ENCODE data around the gene TMEM236.

DNA sequence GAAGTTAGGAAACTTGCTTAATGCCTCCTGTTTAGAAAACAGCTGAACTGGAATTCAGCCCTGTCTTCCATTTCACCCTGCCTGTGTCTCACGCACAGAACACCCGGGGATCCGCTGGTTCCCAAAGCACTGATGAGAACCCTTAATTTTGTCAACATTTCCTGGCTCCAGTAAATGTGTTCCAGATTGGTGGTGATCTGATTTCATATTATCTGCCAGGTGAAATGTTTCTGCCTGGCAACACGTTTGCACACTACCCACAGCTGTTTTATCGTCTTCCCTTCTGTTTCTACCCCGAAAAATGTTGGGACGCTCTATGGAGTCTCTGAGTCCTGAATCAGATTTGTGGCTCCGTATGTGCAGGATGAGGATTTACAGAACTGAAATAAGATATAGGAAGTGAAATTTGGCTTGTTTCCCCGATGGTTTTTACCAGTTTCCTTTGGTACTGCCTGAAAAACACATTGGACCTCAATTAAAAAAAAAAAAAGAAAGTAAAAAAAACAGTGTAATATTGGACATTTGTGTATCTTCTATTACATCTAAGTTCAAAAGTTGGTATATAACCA is 86.2 kb downstream of the TMEM236 start:
- TF ChIP-seq EZH2 (IDR thresholded peaks at IDR 0.05; ENCODE audit: low read depth), result no peak
- TF ChIP-seq, protein P1, sequence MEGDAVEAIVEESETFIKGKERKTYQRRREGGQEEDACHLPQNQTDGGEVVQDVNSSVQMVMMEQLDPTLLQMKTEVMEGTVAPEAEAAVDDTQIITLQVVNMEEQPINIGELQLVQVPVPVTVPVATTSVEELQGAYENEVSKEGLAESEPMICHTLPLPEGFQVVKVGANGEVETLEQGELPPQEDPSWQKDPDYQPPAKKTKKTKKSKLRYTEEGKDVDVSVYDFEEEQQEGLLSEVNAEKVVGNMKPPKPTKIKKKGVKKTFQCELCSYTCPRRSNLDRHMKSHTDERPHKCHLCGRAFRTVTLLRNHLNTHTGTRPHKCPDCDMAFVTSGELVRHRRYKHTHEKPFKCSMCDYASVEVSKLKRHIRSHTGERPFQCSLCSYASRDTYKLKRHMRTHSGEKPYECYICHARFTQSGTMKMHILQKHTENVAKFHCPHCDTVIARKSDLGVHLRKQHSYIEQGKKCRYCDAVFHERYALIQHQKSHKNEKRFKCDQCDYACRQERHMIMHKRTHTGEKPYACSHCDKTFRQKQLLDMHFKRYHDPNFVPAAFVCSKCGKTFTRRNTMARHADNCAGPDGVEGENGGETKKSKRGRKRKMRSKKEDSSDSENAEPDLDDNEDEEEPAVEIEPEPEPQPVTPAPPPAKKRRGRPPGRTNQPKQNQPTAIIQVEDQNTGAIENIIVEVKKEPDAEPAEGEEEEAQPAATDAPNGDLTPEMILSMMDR (conservative IDR thresholded peaks at IDR 0.05), result no peak

Measured in PC-9 (cell line).